NCI-H2171 treated with DMSO at 0.1 percent for 48 hours (cell line): ENCODE data around the gene MYO5C.
"Not testable (repeated sequence)": the region's sequence is repeated elsewhere in the genome, so short reads cannot be mapped to it uniquely, and the experiment has no call there.

Source experiments
- DNase-seq: peaks from one replicate; lab custom pipeline; 2025; lab: John Stamatoyannopoulos, UW

Gene MYO5C

DNA sequence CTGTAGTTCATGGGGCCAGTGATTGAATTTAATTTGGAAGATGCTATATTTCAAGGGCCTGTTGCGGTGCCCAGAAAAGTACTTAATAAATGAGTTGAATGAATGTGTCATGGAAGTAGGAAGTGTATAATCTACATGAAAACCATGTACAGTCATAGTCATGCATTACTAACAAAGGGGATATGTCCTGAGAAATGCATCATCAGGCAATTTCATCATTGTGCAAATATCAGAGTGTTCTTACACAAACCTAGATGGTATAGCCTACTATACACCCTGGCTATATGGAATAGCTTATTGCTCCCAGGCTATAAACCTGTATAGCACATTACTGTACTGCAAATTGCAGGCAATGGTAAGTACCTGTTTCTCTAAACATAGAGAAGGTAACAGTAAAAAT, 10.7 kb upstream of the MYO5C start:
- no peak for DNase-seq

- no peak for DNase-seq
Measured at GRCh38 chr15:52303093-52303772, 7.6 kb upstream of the MYO5C start.

GRCh38 chr15:52301265-52301847, 5.8 kb upstream of the MYO5C start:
- DNase-seq: no peak

DNA sequence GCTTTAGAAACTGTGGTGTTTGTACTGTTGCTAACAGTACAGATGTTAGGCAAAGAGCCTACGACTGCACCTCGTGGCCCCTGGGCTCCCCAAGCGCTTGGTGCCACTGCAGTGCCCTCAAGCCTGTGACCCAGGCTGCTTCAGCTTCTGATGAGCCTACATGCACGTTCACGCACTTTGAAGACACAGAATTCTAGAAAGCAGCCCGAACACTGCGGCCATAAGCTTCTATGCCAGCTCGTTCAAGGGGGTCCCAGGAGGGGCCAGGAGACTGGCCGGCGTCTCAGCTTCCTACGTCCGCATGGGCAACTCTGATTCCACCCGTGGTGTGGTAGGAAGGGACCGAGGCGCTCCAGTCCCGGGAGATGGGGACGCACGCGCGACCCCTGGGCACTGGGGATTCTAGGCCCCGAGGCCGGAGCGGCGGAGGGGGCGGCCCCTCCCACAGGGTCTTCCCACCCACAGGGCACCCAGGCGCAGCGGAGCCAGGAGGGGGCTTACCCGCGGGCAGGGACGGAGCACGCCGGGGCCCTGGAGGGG, 653 bp downstream of the MYO5C start:
- no peak for DNase-seq

GRCh38 chr15:52292780-52293392, 2.7 kb downstream of the MYO5C start:
- DNase-seq: no peak

- no peak for DNase-seq
Measured at GRCh38 chr15:52291204-52291603, 4.4 kb downstream of the MYO5C start.

- no peak for DNase-seq
Measured at GRCh38 chr15:52290800-52291199, 4.8 kb downstream of the MYO5C start.

DNA sequence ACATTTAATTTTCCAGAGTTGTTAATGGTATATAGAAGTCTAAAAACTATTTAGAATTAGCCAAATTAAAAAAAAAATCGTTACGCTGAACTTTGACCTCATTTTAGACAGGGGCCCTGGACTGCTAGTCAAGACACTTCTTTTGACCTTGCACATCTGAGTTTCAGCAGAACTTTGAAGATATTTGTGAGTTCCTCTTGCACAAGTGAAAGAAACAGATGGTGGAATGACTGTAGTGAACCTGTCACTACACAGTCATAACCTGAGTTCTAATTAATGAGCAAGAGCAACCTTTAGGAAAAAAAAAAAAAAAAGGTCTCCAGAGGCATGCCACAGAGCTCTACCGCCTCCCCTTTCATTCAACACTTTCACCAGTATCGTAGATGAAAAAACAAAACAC, 5.3 kb downstream of the MYO5C start:
- DNase-seq: peak; percentile 70

- no peak for DNase-seq
Measured at GRCh38 chr15:52289629-52290081, 5.9 kb downstream of the MYO5C start.

DNA sequence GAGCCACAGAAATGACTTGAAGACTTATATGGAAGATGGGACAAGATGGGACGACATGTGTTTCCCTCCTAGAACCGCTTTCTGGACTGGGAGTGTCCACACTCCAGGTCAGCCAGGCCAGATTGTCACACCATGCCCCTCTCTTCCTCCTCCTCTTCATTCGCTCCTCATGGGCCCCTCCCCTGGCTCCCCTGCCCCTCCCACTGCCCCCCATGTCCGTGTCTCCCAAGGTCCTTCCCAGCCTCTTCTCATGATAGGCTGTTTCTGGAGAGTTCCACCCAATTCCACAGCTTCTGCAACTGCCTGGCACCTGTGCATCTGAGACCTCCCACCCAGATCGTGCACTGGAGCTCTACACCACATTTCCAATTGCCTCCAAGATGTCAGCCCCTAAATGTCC, 6.6 kb downstream of the MYO5C start:
- no peak for DNase-seq

DNA sequence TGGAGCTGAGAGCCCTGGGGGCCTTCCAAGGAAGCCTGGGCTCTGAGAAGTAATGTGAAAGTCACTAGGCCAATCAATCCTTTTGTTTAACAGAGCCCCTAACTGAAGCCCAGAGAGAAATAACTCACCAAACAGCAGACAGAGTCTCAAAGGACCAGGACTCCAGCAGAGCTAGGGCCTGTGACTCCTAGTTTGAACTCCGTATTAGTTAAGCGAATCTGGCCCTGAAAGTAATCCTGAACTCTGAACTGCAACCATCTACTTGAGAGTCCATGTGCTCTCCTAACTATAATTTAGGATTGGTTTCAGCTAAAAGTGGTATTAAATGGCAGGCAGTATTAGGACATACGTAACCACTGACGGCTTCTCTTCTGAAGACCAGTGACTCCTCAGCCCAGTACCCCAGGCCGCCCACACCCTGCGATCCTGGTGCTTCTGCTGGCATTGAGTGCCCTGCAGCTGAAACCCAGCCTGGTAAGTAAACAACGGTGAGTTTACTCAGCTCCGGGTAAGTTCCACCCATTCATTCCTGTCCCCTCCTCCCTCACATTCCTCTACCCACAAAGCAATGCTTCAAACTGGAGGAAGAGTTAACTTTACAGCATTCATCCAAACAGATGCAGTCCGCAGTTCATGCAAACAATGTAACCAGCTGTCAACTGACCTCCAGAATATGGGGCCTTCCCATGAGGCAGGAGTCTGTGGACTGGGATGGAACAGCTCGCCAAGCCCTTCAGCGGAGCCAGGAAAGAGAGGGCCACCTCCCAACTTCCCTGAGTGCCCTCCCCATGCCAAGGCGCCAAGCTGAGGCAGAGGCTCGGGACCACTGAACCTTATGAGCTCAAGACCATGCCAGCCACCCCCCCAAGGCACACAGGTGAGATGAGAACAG, 7.3 kb downstream of the MYO5C start:
- no peak for DNase-seq

- DNase-seq: no peak
Measured at GRCh38 chr15:52287114-52287513, 8.5 kb downstream of the MYO5C start.

GRCh38 chr15:52285941-52286340, 9.7 kb downstream of the MYO5C start:
- not testable (repeated sequence) for DNase-seq

GRCh38 chr15:52284164-52284563, 11.4 kb downstream of the MYO5C start:
- DNase-seq: no peak

GRCh38 chr15:52283281-52283680, 12.3 kb downstream of the MYO5C start:
- DNase-seq: no peak

GRCh38 chr15:52282418-52282817, 13.2 kb downstream of the MYO5C start:
- no peak for DNase-seq

DNA sequence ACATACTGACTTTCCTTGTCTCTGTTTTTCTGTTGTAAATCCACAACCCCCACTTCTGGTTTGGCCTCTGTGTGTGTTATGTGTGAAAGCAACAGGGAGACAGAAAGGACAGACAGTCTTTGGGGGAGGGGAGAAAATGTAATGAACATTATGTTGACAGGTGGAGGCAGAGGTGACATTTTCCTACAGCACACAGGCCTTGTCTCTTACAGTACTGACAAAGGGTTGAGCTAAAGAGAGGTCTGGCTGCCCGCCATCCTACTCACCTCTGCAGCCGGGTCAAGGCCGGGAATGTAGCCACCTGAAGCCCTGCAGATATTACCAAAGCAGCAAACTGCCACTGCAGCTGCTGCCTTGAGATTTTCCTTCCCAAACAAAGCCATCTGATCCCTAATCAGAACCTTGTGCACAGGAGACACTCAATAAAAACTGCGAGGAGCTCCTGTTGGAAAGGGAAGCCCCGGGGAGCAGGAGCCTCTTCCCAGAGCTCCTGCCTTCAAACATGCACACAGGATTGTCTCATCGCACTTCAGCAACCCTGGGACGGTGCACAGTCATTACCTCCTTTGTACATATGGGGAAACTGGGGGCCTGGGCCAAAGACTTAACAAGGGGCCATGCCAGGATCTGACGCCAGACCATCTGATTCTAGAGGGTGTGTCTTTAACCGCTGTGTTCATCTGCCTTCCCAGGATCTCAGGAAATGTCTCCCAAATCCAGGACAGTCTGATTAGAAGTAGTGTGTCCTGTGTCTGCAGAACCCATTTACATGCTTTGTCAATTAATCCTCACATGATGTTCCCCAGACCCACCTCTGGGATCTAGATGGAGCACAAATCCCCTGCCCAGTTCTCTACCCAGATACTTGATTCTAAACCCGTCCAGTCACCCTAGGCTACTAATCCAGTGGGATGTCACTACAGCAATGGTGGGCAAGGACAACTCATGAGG, 14.2 kb downstream of the MYO5C start:
- DNase-seq: no peak

DNA sequence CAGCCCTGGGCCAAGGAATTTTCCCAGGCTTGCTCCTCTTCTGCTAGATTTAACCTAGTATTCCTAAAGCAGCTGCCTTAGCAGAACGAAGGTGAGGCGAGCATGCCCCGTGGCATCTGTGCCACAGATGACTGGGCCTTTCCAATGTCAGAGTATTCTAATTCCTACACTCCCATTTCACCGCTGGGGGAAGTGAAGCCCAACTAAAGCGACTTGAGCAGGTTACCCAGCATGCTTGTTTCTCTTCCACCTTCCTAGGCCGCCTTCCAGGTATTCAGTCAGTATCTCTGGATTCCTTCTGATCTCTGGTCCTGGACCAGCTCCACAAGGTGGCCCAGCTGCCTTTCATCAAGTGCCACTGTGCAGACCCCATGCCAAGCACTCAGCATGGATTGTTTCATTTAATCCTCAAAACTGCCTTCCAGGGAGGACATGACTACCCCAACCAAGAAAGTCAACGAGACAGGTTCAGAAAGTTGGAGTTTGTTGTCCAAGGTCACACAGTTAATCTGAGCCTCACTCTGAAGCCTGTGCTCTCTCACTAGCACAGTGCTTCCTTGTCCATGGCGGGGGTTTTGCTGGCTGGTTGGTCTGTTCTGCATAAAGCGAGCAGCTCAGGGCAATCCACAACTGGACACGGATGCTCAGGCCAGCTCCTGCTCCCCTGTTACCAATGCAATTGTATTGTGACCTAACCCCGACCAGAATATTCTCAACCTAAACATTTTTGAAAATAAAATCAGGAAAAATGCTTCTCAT, 15.1 kb downstream of the MYO5C start:
- DNase-seq: no peak

DNA sequence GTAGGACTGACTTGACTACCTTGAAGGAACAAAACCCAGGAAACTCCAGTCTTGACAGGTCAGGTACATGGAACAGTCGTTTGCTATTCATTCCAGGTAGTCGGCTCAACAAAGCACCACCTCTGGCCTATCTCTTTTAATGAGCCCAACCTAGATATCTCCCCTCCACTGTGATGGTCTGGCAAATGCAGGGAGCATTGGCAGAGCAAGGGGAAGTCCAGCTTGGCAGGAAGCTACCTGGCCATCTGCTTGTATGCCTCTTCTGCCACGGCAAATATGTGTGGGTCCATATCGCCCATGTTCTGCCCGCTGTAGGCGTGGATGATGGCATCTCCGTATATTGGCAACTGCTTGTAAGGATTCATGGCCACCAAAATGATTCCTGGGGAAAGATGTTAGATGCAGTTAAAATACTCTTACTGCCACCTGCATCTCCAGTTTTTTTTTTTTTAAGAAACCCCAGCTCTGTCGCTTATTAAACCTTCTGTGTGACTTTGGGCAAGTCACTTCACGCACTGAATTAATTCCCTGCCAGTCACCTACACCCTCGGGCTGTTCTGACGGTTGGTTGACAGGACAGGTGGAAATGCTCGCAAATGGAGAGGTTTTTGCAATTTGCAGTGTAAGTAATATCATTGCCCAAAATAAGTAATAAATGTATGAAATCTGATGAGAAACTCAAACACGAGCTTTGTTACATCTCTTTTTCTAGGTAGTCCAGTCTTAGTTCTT, 16.8 kb downstream of the MYO5C start:
- peak; percentile 50 for DNase-seq

DNA sequence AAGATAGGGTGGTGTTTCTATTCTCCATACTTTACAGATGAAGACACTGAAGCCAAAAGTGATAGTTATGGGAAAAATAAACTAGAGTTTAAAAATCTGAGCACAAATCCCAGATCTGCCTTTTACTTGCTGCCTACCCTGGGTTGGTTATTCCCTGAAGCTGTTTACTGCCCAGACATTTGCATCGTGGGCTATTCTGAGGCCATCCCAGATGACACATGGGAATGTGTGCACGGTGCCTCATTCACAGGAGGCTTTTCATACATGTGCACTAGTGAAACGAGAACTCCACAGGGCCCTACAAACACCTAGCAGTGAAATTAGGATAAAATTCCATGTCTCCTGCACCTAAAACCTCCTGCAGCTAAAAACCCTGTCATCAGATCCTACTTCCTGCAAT, 17.5 kb downstream of the MYO5C start:
- no peak for DNase-seq
